GM21529 (cell line): ENCODE results near the gene NOL3.

Experiments used
- ATAC-seq: cut with Tn5 transposase; IDR thresholded peaks from one replicate; pipeline ENCODE4 v1.9.1; 2021; ENCODE audit not compliant: unreplicated experiment

The NOL3 gene

DNA sequence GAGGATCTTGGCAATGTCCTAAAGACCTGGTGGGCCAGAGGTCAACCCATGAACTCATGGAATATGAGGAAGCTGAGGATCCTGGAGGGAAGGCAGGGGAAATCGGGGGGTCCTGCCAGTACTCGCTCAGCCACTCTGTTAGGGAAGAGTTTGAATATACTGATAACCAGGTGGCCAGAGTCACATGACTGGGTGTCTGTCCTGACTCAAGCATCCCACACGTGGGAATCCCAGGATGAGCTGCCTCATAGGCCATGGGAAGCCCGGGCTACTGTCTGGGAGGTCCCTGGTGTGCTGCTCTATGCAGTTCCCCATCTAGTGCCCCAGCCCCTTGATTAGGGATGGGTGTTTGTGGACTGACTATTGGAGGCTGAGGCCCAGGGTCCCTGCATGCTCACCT, 18.0 kb downstream of the NOL3 start:
- ATAC-seq, result no peak

DNA sequence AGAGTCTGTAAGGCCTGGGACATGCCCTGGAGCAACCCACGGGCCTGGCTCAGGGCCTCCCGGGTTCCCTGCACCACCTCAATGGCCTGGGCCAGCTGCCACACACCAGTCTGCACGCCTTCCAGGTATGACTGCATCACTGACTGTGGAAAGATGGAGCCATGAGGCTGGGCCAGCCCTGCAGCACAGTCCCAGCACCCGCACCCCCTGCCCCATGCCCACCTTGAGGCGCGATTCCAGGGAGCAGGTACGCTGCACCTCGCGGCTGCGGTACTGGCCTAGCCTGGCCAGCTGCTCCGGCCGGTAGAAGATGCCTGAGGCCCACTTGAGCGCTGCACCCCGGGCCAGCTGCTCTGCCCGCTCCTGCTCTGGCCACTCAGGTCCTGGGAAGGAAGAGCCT, 18.5 kb downstream of the NOL3 start:
- ATAC-seq, result no peak

DNA sequence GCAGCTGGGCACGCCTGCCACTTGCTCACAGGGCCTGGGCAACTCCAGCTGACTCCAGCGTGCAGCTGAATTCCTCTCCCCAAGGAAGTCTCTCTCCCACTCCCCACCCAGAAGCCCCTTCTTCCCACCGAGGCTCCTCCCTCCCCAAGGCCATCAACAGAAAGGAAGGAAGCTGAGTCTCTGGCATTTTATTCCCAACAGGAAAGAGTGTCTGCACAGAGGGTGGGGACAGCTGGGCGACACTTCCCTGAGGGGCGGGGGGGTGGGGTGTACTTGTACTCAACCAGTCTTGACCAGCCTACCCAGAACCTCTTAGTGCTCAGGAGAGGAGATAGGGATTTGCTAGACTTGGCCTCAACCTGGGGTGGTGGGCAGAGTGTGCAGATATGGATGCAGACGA, 19.7 kb downstream of the NOL3 start, which contains the start of gene EXOC3L1:
EXOC3L1 (minus strand) TSS at position 96 of the 400 bp plus-strand sequence. CDS start 460 bp downstream, outside the sequence.
- ATAC-seq, result no peak

DNA sequence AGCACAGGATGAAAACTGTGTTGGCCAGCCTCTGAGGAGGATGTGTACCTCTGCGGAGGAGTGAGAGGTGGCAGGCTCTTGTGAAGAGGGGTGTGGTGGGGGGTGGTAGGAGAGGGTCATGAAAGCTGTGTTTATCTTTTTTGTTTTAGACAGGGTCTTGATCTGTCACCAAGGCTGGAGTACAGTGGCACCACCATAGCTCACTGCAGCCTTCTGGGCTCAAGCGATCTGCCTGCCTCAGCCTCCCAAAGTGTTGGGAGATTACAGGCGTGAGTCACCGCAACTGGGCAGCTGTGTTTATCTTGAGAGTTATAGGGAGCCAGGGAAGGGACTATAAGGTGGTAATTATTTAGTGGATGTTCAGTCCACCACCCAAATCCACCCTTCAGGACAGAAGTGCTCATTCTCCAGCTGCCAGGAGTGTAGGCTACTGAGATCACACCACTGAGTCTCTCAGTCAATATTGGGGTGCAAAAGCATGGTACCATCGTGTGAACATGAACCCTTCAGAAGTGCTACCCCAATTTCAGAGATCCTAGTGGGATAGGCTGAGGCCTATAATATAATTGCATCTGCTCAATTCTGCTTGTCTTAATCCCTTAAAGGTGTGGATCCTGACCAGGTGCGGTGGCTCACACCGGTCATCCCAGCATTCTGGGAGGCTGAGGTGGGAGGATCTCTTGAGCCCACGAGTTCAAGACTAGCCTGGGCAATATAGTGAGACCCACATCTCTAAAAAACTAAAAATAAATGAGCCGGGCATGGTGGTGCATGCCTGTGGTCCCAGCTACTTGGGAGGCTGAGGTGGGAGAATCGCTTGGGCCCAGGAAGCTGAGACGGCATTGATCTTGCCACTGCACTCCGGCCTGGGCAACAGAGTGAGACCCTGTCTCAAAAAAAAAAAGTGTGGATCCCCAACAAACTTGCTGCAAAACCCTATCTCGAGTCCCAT, 20.4 kb downstream of the NOL3 start:
- no peak for ATAC-seq

DNA sequence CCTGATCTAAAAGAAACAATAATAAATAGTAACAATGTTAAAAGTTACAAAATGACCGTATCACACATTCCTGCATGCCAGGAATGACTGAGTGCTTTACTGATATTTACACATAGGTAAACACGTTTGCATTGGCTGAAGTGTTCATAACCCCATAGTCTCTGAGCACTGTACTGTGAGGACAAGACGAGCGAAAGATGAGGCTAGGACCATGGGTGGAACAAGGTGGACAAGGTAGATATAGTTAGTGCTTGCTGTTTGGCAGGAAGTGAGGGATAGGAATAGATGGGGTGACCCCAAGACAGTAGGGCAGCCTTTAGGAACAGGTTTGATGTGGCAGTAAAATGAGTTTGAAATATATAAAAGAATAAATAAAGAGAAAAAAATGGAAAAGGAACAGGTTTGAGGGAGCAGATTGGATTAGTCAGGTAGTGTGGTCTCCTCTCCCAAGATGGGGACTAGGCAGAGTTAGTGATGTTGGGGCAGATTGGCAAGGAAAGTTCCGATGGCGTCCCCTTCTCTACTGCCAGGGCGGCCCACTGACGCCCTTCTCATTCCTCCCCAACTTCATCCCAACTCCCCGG, 21.2 kb downstream of the NOL3 start:
- no peak for ATAC-seq

DNA sequence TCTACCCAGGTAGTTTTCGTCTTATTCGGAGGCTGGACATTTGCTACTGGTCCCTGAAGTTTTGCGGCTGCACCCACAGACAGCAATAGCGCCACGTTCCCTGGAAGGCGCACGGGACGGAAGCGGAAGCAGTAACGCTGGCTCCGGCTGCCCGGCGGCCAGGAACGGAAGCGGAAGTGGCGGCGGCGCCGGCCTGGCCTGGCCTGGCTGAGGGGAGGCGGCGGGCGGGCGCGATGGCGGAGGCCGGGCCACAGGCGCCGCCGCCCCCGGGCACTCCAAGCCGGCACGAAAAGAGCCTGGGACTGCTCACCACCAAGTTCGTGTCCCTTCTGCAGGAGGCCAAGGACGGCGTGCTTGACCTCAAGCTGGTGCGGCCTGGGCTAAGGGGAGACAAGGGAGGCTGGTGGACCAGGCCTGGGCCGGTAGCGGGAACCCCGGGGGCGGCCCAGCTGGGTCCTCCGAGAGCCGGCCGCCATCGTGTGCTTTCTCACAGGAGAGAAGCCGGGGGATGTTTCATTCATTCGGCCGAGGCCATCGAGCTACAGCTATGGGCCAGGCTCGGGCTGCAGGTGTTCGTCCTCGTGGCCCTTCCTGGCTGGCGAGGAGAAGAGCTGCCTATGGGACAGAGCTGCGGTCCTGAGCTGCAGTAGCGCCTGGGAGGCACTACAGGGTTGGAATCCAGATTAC, 21.8 kb downstream of the NOL3 start, which contains the start of gene E2F4:
E2F4 (plus strand) TSS at position 161 of the 687 bp plus-strand sequence; CDS start at position 234, 73 bp downstream.
- peak; percentile 88 for ATAC-seq

DNA sequence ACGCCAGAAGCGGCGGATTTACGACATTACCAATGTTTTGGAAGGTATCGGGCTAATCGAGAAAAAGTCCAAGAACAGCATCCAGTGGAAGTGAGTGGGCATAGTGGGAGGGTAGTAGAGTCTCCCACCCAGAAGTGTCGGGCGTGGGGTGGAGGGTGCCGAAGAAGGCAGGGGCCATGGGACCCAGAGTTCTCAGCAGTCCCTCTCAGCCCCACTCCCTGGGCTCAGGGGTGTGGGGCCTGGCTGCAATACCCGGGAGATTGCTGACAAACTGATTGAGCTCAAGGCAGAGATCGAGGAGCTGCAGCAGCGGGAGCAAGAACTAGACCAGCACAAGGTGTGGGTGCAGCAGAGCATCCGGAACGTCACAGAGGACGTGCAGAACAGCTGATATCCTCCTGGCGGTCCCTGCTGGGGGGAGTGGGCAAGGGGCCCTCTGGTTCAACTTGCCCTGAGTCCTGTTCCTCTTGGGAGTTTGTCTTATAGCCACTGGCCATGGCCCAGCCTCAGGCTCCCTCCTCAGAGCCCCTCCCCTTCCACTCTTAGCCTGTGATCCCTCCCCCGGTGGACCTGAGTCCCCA, 22.5 kb downstream of the NOL3 start:
- no peak for ATAC-seq

DNA sequence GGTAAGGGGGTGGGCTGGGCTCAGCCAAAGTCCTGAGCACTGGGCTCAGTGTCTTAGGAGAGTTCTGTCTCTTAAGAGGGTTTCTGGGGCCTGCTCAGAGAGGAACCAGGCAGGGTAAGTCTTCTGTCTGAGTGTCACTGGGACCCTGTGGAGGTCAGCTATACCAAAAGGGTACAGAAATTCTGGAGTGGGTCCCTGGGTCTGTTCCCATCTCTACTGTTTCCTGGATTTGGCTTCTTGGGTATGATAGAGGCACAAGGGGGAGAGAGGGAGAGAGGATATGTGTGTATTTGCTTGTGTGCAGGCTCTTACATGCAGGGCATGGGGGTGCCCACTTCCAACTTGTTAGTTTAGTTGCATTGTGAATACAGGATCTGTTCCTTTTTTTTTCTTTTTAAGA, 23.2 kb downstream of the NOL3 start:
- no peak for ATAC-seq

DNA sequence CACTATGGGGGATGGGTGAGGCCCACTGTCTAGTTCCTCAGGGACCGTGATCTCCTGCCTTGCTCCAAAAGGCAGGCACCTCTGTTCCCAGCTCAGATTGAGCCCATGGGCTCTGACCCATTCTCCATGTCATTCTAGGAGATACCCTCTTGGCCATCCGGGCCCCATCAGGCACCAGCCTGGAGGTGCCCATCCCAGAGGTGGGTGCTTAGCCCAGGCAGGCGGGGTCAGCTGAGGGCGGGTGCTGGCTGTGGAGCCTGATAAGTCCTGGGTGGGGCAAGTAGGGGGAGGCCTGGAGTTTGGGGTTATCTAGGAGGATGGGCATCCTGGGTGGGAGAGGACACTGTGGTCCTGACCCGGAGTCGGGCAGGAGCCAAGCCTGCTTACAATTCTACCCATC, 23.9 kb downstream of the NOL3 start:
- no peak for ATAC-seq

DNA sequence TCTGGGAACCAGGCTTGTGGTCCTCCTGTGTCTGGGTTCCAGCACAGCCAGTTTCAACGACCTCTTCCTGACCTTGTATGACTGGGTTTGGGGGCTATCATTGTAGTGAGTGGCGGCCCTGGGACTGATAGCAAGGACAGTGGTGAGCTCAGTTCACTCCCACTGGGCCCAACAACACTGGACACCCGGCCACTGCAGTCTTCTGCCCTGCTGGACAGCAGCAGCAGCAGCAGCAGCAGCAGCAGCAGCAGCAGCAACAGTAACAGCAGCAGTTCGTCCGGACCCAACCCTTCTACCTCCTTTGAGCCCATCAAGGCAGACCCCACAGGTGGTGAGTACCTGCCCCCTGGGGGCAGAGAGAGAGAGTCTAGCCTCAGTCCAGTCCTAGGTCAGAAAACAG, 25.3 kb downstream of the NOL3 start:
- no peak for ATAC-seq

DNA sequence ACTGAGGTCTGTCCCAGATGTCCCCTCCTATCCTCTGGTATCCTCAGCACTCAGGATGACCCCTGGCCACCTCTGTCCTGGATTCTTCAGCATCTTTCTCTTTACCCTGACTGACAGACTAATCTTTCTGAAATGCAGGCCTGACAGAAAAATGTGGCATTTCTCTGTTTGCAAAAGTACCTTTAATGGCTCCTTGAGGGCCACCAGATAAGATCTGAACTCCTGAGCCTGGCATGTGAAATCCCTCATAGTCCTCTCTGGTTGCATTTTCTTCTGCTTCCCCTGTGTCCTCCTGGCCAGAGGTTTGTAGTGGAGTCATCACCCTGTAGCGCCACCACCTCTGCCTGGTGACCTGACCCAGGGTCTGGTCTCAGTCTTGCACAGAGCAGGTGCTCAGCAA, 26.5 kb downstream of the NOL3 start:
- no peak for ATAC-seq

DNA sequence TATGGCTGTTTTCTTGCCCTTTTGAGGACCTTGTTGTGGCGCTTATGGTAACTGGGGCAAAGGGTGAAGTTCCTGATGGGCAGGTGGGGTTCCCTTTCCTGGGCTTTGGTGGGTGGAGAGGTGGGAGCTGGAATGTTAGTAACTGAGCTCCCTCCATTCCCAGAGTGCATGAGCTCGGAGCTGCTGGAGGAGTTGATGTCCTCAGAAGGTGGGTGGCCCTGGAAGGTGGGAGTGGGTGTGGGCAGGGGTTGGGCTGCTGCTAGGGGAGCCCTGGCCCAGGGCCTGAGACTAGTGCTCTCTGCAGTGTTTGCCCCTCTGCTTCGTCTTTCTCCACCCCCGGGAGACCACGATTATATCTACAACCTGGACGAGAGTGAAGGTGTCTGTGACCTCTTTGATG, 27.4 kb downstream of the NOL3 start:
- no peak for ATAC-seq

DNA sequence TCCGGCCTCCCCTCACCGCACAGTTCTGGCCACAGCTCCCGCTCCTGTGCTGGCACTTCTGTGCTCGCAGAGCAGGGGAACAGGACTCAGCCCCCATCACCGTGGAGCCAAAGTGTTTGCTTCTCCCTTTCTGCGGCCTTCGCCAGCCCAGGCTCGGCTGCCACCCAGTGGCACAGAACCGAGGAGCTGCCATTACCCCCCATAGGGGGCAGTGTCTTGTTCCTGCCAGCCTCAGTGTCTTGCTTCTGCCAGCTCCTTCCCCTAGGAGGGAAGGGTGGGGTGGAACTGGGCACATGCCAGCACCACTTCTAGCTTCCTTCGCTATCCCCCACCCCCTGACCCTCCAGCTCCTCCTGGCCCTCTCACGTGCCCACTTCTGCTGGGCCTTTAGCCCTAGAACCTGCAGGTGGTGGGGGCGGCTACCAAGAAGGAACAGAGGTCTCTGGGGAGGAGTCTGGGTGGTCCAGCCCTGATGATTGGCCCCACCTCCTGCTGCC, 27.9 kb downstream of the NOL3 start:
- no peak for ATAC-seq

DNA sequence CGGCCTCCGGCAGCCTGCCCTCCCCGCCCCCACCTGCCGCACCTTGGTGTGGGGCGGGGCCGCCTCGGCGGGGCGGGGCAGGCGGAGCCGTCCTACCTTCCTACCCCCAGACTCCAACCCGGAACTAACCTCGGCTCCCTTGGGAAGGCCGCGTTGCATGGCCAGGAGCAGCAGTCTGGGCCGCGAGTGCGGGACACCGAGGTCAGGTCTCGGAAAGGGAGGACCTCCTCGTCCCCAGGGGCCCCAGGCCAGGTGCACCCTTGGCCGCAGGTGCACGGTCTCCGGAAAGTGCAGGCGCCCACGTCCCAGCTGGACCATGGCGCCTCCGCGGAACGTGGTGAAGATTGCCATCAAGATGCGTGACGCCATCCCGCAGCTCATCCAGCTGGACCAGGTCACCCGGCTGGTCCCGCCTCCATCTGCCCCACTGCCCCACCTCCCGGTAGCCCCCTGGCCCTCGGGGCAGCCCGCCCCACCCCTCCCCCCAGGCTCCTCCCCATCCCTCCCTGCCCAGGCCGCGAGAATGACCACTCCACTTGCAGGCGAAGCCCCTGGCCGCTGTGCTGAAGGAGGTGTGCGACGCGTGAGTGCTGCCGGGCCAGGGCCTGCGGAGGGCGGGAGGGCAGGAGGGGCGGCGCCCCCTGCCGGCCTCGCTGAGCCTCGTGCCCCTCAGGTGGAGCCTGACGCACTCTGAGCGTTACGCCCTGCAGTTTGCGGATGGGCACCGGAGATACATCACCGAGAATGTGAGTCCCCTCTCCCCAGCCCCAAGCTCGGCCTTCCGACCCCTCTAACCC, 28.9 kb downstream of the NOL3 start, which contains the start of gene ELMO3:
ELMO3 (plus strand) TSS at position 121 of the 797 bp plus-strand sequence; CDS start at position 317, 196 bp downstream.
- ATAC-seq, result no peak

DNA sequence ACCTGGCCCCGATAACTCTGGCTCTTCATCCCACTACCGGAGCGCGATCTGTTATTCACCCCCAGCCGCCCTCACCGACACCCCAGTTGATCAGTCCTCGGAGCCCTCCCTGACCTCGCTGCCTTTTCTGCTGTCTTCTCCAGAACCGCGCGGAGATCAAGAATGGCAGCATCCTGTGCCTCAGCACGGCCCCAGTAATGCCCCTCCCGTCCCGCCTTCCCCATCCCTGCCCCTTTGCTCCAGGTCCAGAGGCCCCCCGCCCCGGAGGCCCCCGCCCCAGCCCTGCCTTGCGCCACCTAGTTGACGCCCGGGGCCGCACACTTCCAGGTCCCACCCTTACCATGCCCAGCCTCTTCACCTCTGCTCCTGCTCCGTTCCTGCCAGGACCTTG, 29.5 kb downstream of the NOL3 start:
- ATAC-seq, result no peak

DNA sequence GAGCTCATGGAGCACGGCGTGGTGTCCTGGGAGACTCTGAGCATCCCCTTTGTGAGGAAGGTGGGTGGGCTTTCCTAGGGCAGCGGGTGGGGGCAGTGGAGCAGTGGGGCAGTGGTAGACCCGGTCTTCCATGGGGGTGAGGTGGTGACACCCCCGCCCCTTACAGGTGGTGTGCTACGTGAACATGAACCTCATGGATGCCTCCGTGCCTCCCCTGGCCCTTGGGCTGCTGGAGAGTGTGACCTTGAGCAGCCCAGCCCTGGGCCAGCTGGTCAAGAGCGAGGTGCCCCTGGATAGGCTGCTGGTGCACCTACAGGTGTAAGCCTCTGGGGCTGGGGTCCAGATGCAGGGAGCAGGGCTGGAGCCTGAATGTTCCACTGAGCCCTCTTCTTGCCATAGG, 30.2 kb downstream of the NOL3 start:
- no peak for ATAC-seq

DNA sequence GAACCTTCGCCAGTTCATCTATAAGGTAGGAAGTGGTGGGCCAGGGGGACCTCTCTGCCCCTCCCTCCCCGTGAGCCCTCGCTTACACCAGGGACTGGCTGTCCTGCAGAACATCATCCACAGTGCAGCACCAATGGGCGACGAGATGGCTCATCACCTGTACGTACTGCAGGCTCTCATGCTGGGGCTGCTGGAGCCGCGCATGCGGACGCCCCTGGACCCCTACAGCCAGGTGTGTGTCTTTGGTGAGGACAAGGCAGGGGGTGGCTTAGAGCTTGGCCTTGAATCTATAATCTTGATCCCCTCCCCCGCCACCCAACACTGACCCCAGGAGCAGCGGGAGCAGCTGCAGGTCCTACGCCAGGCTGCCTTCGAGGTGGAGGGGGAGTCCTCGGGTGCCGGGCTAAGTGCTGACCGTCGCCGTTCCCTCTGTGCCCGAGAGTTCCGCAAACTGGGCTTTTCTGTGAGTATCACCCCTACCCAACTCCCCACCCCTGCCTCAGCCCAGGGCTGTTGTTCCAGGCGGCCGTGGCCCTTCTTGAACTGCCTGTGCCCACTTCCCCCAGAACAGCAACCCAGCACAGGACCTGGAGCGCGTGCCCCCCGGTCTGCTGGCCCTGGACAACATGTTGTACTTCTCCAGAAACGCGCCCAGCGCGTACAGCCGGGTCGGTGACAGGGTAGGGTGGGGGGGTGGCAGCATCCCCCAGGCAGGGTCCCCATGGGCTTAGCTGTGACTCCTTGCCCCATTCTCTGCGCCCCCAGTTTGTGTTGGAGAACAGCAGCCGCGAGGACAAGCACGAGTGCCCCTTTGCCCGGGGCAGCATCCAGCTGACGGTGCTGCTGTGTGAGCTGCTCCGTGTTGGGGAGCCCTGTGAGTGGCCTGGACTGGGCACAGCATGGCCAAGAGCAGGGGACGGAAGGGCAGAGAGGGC, 31.3 kb downstream of the NOL3 start:
- ATAC-seq, result no peak

DNA sequence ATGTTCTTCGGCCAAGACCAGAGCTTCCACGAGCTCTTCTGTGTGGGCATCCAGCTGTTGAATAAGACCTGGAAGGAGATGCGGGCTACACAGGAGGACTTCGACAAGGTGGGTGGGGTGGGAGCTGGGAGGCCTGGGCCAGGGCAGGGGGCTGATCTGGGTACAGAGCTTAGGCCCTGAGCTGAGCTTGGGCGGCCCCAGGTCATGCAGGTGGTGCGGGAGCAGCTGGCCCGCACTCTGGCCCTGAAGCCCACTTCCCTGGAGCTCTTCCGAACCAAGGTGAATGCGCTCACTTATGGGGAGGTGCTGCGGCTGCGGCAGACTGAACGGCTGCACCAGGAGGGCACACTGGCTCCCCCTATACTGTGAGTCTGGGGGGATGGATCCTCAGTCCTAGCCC, 32.1 kb downstream of the NOL3 start:
- no peak for ATAC-seq

DNA sequence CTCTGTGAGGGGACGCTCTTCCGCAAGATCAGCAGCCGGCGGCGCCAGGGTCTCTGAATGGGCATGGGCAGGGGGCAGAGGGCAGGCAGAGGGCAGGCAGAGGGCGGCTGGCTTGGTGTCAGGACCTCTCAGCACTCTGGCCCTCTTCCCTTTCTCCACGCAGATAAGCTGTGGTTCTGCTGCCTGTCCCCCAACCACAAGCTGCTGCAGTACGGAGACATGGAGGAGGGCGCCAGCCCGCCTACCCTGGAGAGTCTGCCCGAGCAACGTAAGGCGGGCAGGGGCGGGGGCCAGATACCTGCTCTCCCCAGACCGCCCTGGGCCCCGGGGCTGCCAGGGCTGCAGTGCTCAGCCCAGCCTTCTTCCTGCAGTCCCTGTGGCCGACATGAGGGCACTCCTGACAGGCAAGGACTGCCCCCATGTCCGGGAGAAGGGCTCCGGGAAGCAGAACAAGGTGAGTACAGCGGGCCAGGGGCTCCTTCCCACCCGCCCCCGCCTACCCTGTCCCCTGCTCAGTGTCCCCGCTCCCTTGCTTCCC, 32.7 kb downstream of the NOL3 start:
- no peak for ATAC-seq
